ENCODE data around the gene TMEM185B. TPM values are rescaled to one million over a fixed set of nuclear protein-coding genes. Genes with fewer than 3 reads are reported as not detected.
A peak's percentile ranks its signal among the peaks of the same experiment; 100 is the strongest.

Gene TMEM185B
- total and polyA plus RNA-seq, 4 donors: 4.9 to 20.8 (median 12.8) TPM

DNA sequence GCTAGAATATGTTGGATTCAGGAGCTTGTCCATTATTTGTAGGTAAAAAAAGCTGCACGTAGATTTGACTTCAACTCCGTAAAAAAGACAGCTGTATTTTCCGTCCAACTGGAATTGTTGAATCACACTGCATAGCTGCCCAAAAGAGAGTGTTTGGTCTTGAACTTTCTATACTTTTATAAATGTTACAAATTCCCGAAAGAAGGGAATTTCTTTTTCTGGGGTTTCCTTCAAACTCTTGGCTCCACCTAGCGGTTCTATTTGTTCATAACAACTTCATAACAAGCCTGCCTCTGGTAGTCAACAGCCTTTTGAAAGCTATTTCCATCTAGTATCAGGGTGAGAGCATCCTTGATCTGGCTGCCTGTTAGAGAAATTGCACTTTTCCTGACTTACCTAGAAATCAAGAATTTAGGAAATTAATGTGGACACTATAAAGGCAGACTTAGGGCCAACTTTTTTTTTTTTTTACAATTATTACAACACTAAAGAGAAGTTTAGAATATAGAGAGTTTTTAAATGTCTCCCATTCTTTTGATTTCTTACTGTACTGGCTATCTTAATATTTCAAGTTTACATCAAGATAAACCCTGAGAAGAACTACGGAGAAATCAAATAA, 48.1 kb downstream of the TMEM185B start:
- 13 to 15% methylated on average over 6 of the region's 6 CpGs for WGBS, 2 donors
- H3K4me3 ChIP-seq (ENCODE audit: low read length in 2 of 2): no peak overlapping the region

More for the DNA sequence above, 48.1 kb downstream of the TMEM185B start:
- Histone ChIP-seq H3K4me1 (ENCODE audit: control insufficient read depth in 1 of 2, insufficient read depth in 2 of 2, low read length in 2 of 2) (no peaks in the 10 kb centered on the region), H3K36me3 (ENCODE audit: control insufficient read depth in 1 of 2, insufficient read depth in 2 of 2, low read length in 1 of 2) (no peaks in the 10 kb centered on the region), H3K27ac (ENCODE audit: low read depth in 1 of 2, low read length in 2 of 2) (no peak overlapping the region), H3K9me3 (ENCODE audit: control insufficient read depth, low read length) (no peaks in the 10 kb centered on the region), H3K27me3 (ENCODE audit: control insufficient read depth in 1 of 2, insufficient read depth in 2 of 2, low read length in 1 of 2) (no peaks in the 10 kb centered on the region)
- intact Hi-C loops (cut with DNase I): loop anchor here (5.0 kb wide), 1 partner anchor 423 kb away; no protein-coding TSS in a partner anchor
- DNase-seq (no peak), ATAC-seq (ENCODE audit: low FRiP score) (peak; percentile 72)

Other genes with a start within 250 kb of the TMEM185B start
- 10 to 100 TPM; 18.2 to 21.8 TPM for gene EPB41L5, start 210.3 kb downstream of the TMEM185B start, total RNA-seq
- gene EPB41L5, start 210.3 kb downstream of the TMEM185B start, polyA plus RNA-seq: 1 to 10 TPM; 4.3 to 4.6 TPM
- 10 to 100 TPM; 43.3 to 55.0 TPM for gene RALB, start 29.5 kb upstream of the TMEM185B start, total RNA-seq
- 10 to 100 TPM; 45.2 to 80.3 TPM for gene RALB, start 29.5 kb upstream of the TMEM185B start, polyA plus RNA-seq
- gene INHBB, start 122.7 kb upstream of the TMEM185B start, total RNA-seq: 10 to 100 TPM; 19.3 to 21.9 TPM
- under 1 TPM; 0.43 to 0.50 TPM for gene INHBB, start 122.7 kb upstream of the TMEM185B start, polyA plus RNA-seq

Data from aorta (tissue), 5 donors.